ENCODE measurements around the gene CXCL8. TPM values are rescaled to one million over a fixed set of nuclear protein-coding genes. Genes with fewer than 3 reads are reported as not detected.

Gene CXCL8
- total and polyA plus RNA-seq, 9 donors: 0.48 to 48.3 (median 2.6) TPM

GRCh38 chr4:73706811-73707210, 33.6 kb upstream of the CXCL8 start:
- intact Hi-C loops (cut with DNase I): no loop called here
- Histone ChIP-seq H3K27me3 (no peaks in the 10 kb centered on the region), H3K4me3 (no peak overlapping the region), H3K36me3 (no peaks in the 10 kb centered on the region), H3K27ac (no peak overlapping the region), H3K9me3 (no peaks in the 10 kb centered on the region), H3K4me1 (ENCODE audit: insufficient read depth) (no peaks in the 10 kb centered on the region)
- DNase-seq: no peak
- TF ChIP-seq POLR2A (IDR thresholded peaks at IDR 0.05): no peak
- no peak for TF ChIP-seq EP300 (IDR thresholded peaks at IDR 0.05)
- TF ChIP-seq CTCF (IDR thresholded peaks at IDR 0.05): no peak
- WGBS, 3 donors: 92 to 97% (median 93%) methylated on average over 2 of the region's 2 CpGs

- TF ChIP-seq CTCF (IDR thresholded peaks at IDR 0.05): no peak
- H3K27ac ChIP-seq: no peak overlapping the region
- H3K27me3 ChIP-seq: no peaks in the 10 kb centered on the region
- intact Hi-C loops (cut with DNase I): no loop called here
- H3K9me3 ChIP-seq: no peaks in the 10 kb centered on the region
- H3K36me3 ChIP-seq: no peaks in the 10 kb centered on the region
- no peak overlapping the region for H3K4me3 ChIP-seq
- H3K4me1 ChIP-seq (ENCODE audit: insufficient read depth): no peaks in the 10 kb centered on the region
- DNase-seq: no peak
- WGBS, 3 donors: 87 to 93% (median 91%) methylated on average over 4 of the region's 4 CpGs
These were observed 33.0 kb upstream of the CXCL8 start for GRCh38 chr4:73707269-73707875.

GRCh38 chr4:73707918-73708577, 32.3 kb upstream of the CXCL8 start:
- TF ChIP-seq EP300 (IDR thresholded peaks at IDR 0.05) (no peak), CTCF (IDR thresholded peaks at IDR 0.05) (no peak), POLR2A (IDR thresholded peaks at IDR 0.05) (no peak)
- Histone ChIP-seq H3K9me3 (no peaks in the 10 kb centered on the region), H3K27ac (no peak overlapping the region), H3K36me3 (no peaks in the 10 kb centered on the region), H3K4me3 (no peak overlapping the region), H3K27me3 (no peaks in the 10 kb centered on the region), H3K4me1 (ENCODE audit: insufficient read depth) (no peaks in the 10 kb centered on the region)
- intact Hi-C loops (cut with DNase I): no loop called here
- peak; percentile 29 to 65 (median 57) for DNase-seq
- 26 to 31% (median 29%) methylated on average over 7 of the region's 7 CpGs for WGBS, 3 donors

GRCh38 chr4:73709451-73710033, 30.8 kb upstream of the CXCL8 start:
- no peak overlapping the region for H3K4me3 ChIP-seq
- no peak overlapping the region for H3K27ac ChIP-seq
- no peaks in the 10 kb centered on the region for H3K9me3 ChIP-seq
- no peak for DNase-seq
- H3K27me3 ChIP-seq: no peaks in the 10 kb centered on the region
- 85 to 89% (median 87%) methylated on average over 2 of the region's 2 CpGs for WGBS, 3 donors
- H3K36me3 ChIP-seq: no peaks in the 10 kb centered on the region
- intact Hi-C loops (cut with DNase I): no loop called here
- H3K4me1 ChIP-seq (ENCODE audit: insufficient read depth): no peaks in the 10 kb centered on the region
- TF ChIP-seq CTCF (IDR thresholded peaks at IDR 0.05) (no peak), EP300 (IDR thresholded peaks at IDR 0.05) (no peak), POLR2A (IDR thresholded peaks at IDR 0.05) (no peak)
